ENCODE data around the gene PDE4D. TPM values are rescaled to one million over a fixed set of nuclear protein-coding genes. Genes with fewer than 3 reads are reported as not detected.

The PDE4D gene
- 10 to 100 TPM in 2 of 3 donors, 1 to 10 TPM in 1; 1.3 to 22.7 (median 11.0) TPM for polyA plus RNA-seq

- no peak within 1 kb of the TSS for H3K27ac ChIP-seq (ENCODE audit: low read depth, low read length)
- WGBS, 3 donors: 2 to 4% (median 3%) methylated on average over 50 to 62 of the region's 63 CpGs
Measured at GRCh38 chr5:59893429-59894227, at the start of gene PDE4D. Gene PDE4D, minus strand, starts transcription at chr5:59893726.

- no peak overlapping the region for H3K27ac ChIP-seq (ENCODE audit: low read depth, low read length)
- WGBS, 3 donors: 74 to 89% (median 76%) methylated on average over 3 of the region's 3 CpGs
Measured at GRCh38 chr5:59937633-59938032, 44.1 kb upstream of the PDE4D start.

GRCh38 chr5:59923465-59923864, 29.9 kb upstream of the PDE4D start:
- 78 to 92% (median 87%) methylated on average over 3 of the region's 3 CpGs for WGBS, 3 donors
- no peak overlapping the region for H3K27ac ChIP-seq (ENCODE audit: low read depth, low read length)

- H3K27ac ChIP-seq (ENCODE audit: low read depth, low read length): no peak overlapping the region
- 50 to 75% (median 65%) methylated on average over 1 of the region's 1 CpG for WGBS, 3 donors
Measured at GRCh38 chr5:59922220-59922619, 28.7 kb upstream of the PDE4D start.

GRCh38 chr5:59921816-59922215, 28.3 kb upstream of the PDE4D start:
- WGBS, 3 donors: 79 to 83% (median 83%) methylated on average over 6 of the region's 6 CpGs
- no peak overlapping the region for H3K27ac ChIP-seq (ENCODE audit: low read depth, low read length)

GRCh38 chr5:59919484-59919883, 26.0 kb upstream of the PDE4D start:
- WGBS, 3 donors: 60 to 85% (median 69%) methylated on average over 2 of the region's 2 CpGs
- no peak overlapping the region for H3K27ac ChIP-seq (ENCODE audit: low read depth, low read length)

- H3K27ac ChIP-seq (ENCODE audit: low read depth, low read length): no peak overlapping the region
- WGBS, 3 donors: 82 to 90% (median 84%) methylated on average over 2 of the region's 2 CpGs
Measured at GRCh38 chr5:59917121-59917520, 23.6 kb upstream of the PDE4D start.

- no peak overlapping the region for H3K27ac ChIP-seq (ENCODE audit: low read depth, low read length)
- whole genome bisulfite sequencing, 3 donors: 78 to 80% (median 79%) methylated on average over 3 of the region's 3 CpGs
Measured at GRCh38 chr5:59905188-59905587, 11.7 kb upstream of the PDE4D start.

GRCh38 chr5:59897075-59897474, 3.5 kb upstream of the PDE4D start:
- H3K27ac ChIP-seq (ENCODE audit: low read depth, low read length): no peak overlapping the region

GRCh38 chr5:59891962-59892643, 1.4 kb downstream of the PDE4D start:
- no peak overlapping the region for H3K27ac ChIP-seq (ENCODE audit: low read depth, low read length)
- 11 to 15% (median 13%) methylated on average over 22 of the region's 22 CpGs for WGBS, 3 donors

- 65 to 73% (median 69%) methylated on average over 3 of the region's 3 CpGs for WGBS, 3 donors
- no peak overlapping the region for H3K27ac ChIP-seq (ENCODE audit: low read depth, low read length)
Measured at GRCh38 chr5:59887274-59887673, 6.3 kb downstream of the PDE4D start.

- 93 to 100% (median 96%) methylated on average over 1 of the region's 1 CpG for WGBS, 3 donors
- no peak overlapping the region for H3K27ac ChIP-seq (ENCODE audit: low read depth, low read length)
Measured at GRCh38 chr5:59874675-59875074, 18.9 kb downstream of the PDE4D start.

- 72 to 87% (median 85%) methylated on average over 2 of the region's 2 CpGs for WGBS, 3 donors
Measured at GRCh38 chr5:59873113-59873512, 20.4 kb downstream of the PDE4D start.

GRCh38 chr5:59866661-59867060, 26.9 kb downstream of the PDE4D start:
- H3K27ac ChIP-seq (ENCODE audit: low read depth, low read length): no peak overlapping the region
- 59 to 72% (median 64%) methylated on average over 2 of the region's 2 CpGs for WGBS, 3 donors

More at GRCh38 chr5:59873113-59873512, 20.4 kb downstream of the PDE4D start:
- H3K27ac ChIP-seq (ENCODE audit: low read depth, low read length): no peak overlapping the region

GRCh38 chr5:59864718-59865117, 28.8 kb downstream of the PDE4D start:
- WGBS, 3 donors: 48 to 71% (median 58%) methylated on average over 3 of the region's 3 CpGs
- no peak overlapping the region for H3K27ac ChIP-seq (ENCODE audit: low read depth, low read length)

- H3K27ac ChIP-seq (ENCODE audit: low read depth, low read length): no peak overlapping the region
- WGBS, 3 donors: 77 to 88% (median 86%) methylated on average over 5 of the region's 5 CpGs
Measured at GRCh38 chr5:59863777-59864176, 29.7 kb downstream of the PDE4D start.

- H3K27ac ChIP-seq (ENCODE audit: low read depth, low read length): no peak overlapping the region
- 86% methylated on average over 5 of the region's 5 CpGs for WGBS, 3 donors
Measured at GRCh38 chr5:59856358-59856757, 37.2 kb downstream of the PDE4D start.

- whole genome bisulfite sequencing, 3 donors: 70 to 96% (median 89%) methylated on average over 2 of the region's 2 CpGs
Measured at GRCh38 chr5:59850766-59851165, 42.8 kb downstream of the PDE4D start.

GRCh38 chr5:59847586-59847985, 45.9 kb downstream of the PDE4D start:
- 92 to 96% (median 94%) methylated on average over 2 of the region's 2 CpGs for whole genome bisulfite sequencing, 3 donors
- H3K27ac ChIP-seq (ENCODE audit: low read depth, low read length): no peak overlapping the region

More at GRCh38 chr5:59850766-59851165, 42.8 kb downstream of the PDE4D start:
- no peak overlapping the region for H3K27ac ChIP-seq (ENCODE audit: low read depth, low read length)

GRCh38 chr5:59845730-59846129, 47.8 kb downstream of the PDE4D start:
- no peak overlapping the region for H3K27ac ChIP-seq (ENCODE audit: low read depth, low read length)
- 91 to 97% (median 92%) methylated on average over 2 of the region's 2 CpGs for WGBS, 3 donors

All from adipose tissue (tissue), 3 donors.